BJ (cell line): ENCODE measurements around the gene STARD3. TPM values are rescaled to one million over a fixed set of nuclear protein-coding genes. Genes with fewer than 3 reads are reported as not detected.

Experiments used
- CTCF ChIA-PET: fragments of 350-600 bp; formaldehyde crosslinking; extraction: SDS; loops from one replicate; lab custom pipeline; 2021; ENCODE audit warnings: antibody characterized with exemption, inconsistent platforms; lab: Yijun Ruan, JAX
- POLR2A ChIA-PET: fragments of 300-600 bp; sonication (Branson Sonifier 250); formaldehyde crosslinking; extraction: SDS; loops from one replicate; lab custom pipeline; 2021; ENCODE audit warnings: antibody characterized with exemption; lab: Charles Lee
- DNase-seq: peaks from one replicate; pipeline ENCODE4 v3.0.0-alpha.2; 2011; ENCODE audit warnings: low read depth
- H3K27me3 ChIP-seq: 2 replicates; pipeline ENCODE4 v1.6.0; 2011; ENCODE audit warnings: low read length; ENCODE audit not compliant: control insufficient read depth, insufficient read depth
- H3K36me3 ChIP-seq: 2 replicates; pipeline ENCODE4 v1.5.1; 2011; ENCODE audit warnings: low read length; ENCODE audit not compliant: control insufficient read depth, insufficient read depth
- H3K4me3 ChIP-seq: 2 replicates; pipeline ENCODE4 v1.5.1; 2011; ENCODE audit warnings: low read depth, mild to moderate bottlenecking, control low read depth, low read length
- polyA plus RNA-seq: library from polyadenylated mRNA; depleted of rRNA; stranded (reverse); fragments of >200 nt; gene quantifications from 2 replicates; pipeline ENCODE4 v1.2.3, GENCODE V29; 2011
- TF ChIP-seq, protein P1 (sequence below): IDR thresholded peaks from 2 replicates; pipeline ENCODE4 v1.5.1; 2011; ENCODE audit warnings: low read depth, mild to moderate bottlenecking, control low read depth, inconsistent platforms, low read length, moderate library complexity; ENCODE audit not compliant: insufficient read depth

Gene STARD3
- polyA plus RNA-seq, 1 experiment: 93.8 TPM

DNA sequence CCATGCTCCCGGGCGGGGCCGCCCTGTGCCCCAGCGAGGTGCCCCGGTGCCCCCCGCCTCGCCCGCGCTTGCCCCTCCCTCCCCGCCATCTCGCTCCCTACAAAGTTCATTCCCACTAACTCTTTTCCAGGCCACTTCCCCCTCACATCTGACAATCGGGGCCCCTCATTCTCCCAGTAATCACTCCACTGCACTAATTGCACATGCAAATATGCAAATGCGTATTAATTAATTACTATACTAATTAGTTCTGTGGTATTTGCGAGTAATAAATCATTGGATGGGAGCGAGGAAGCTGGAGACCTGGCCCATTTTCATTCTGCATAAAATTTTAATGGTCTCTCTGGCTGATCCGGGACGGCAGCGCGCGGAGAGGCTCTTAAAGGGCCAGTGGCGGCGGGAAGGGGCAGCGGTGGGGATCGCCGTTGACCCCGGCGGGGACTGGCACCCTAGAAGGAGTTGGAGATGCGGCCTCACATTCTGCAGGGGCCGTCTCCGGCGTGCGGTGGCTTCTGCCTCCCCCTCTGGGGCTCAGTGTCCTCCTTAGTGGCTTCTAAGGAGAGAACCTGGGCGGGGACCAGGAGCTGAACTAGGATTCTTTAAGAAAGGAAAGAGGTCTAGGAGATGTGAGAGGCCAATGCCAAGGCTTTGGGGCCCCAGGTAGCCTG, 18.6 kb upstream of the STARD3 start:
- ChIA-PET POLR2A (no interaction called here), CTCF (interaction anchor here (1.0 to 8.7 kb wide), 6 partner anchors 8 to 77 kb away, joined by 3 to 193 read pairs (median 132); partner anchors contain the start of genes PNMT, STARD3 and TCAP)
- TF ChIP-seq, protein P1, sequence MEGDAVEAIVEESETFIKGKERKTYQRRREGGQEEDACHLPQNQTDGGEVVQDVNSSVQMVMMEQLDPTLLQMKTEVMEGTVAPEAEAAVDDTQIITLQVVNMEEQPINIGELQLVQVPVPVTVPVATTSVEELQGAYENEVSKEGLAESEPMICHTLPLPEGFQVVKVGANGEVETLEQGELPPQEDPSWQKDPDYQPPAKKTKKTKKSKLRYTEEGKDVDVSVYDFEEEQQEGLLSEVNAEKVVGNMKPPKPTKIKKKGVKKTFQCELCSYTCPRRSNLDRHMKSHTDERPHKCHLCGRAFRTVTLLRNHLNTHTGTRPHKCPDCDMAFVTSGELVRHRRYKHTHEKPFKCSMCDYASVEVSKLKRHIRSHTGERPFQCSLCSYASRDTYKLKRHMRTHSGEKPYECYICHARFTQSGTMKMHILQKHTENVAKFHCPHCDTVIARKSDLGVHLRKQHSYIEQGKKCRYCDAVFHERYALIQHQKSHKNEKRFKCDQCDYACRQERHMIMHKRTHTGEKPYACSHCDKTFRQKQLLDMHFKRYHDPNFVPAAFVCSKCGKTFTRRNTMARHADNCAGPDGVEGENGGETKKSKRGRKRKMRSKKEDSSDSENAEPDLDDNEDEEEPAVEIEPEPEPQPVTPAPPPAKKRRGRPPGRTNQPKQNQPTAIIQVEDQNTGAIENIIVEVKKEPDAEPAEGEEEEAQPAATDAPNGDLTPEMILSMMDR: no peak
- H3K27me3 ChIP-seq: peaks cover 18% of the 10 kb centered on the region
- DNase-seq: no peak
- H3K36me3 ChIP-seq: no peaks in the 10 kb centered on the region
- peak overlapping the region; percentile 49 for H3K4me3 ChIP-seq

DNA sequence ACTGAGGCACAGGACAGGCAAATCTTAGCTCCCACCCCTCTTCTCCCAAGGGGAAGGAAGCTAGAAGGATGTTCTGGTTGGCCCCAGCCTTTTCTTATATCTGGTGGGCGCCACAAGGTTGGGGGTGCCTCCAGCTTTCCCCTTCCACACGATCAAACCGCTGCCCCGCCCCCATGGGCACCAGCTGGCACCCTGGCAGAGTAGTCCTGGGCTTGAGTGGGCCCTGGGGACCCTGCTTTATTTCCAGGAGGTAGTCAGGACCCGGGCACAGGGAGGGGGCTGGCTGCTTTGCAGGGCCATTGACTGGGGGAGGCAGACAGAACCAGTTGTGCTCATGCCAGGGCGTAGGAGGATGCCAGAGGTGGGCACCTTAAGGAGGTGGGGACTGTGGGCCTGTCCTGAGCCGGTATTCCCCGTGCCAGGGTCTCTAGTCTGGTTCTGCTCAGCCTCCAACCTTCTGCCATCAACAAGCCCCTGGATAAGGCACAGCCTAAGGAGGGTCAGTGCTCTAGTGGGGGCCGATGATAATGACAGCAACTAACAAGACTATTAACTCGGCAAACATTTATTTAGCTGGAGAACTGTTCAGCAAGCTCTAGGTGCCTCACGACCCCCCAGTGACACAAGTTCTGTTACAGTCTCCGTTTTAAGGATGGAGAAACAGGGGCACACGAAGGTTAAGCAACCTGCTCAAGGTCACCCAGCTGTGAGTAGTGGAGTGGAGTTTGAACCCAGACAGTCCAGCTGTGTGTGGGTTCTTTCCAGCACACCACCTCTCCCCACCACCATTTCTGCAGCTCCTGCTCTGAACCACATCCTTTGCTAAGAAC, 17.8 kb upstream of the STARD3 start:
- DNase-seq: no peak
- Histone ChIP-seq H3K36me3 (no peaks in the 10 kb centered on the region), H3K4me3 (no peak overlapping the region), H3K27me3 (peaks cover 17% of the 10 kb centered on the region)
- ChIA-PET CTCF (interaction anchor here (0.9 to 8.7 kb wide), 8 partner anchors 9 to 136 kb away, joined by 3 to 193 read pairs (median 56); partner anchors contain the start of genes PNMT, STARD3 and TCAP), POLR2A (no interaction called here)
- TF ChIP-seq, protein P1: no peak

DNA sequence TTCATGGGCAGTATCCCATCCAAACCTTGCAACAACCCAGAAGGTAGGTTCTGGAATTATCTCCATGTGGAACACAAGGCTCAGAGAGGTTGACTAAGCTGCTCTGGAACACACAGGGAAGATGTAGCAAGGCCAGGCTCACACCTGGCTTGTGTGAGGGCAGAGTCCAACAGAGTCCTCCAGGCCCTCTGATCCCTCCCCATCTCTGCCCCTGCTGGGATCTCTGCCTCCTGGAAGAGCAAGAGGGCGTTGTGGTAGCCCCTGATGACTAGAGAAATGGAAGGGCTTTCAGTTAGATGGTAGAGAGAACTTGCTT, 17.2 kb upstream of the STARD3 start:
- TF ChIP-seq, protein P1: no peak
- DNase-seq: no peak
- POLR2A ChIA-PET: no interaction called here
- Histone ChIP-seq H3K36me3 (no peaks in the 10 kb centered on the region), H3K27me3 (peaks cover 17% of the 10 kb centered on the region), H3K4me3 (no peak overlapping the region)
- CTCF ChIA-PET: interaction anchor here (0.9 to 8.7 kb wide), 6 partner anchors 9 to 136 kb away, joined by 3 to 193 read pairs (median 132); partner anchors contain the start of genes PNMT, STARD3 and TCAP

DNA sequence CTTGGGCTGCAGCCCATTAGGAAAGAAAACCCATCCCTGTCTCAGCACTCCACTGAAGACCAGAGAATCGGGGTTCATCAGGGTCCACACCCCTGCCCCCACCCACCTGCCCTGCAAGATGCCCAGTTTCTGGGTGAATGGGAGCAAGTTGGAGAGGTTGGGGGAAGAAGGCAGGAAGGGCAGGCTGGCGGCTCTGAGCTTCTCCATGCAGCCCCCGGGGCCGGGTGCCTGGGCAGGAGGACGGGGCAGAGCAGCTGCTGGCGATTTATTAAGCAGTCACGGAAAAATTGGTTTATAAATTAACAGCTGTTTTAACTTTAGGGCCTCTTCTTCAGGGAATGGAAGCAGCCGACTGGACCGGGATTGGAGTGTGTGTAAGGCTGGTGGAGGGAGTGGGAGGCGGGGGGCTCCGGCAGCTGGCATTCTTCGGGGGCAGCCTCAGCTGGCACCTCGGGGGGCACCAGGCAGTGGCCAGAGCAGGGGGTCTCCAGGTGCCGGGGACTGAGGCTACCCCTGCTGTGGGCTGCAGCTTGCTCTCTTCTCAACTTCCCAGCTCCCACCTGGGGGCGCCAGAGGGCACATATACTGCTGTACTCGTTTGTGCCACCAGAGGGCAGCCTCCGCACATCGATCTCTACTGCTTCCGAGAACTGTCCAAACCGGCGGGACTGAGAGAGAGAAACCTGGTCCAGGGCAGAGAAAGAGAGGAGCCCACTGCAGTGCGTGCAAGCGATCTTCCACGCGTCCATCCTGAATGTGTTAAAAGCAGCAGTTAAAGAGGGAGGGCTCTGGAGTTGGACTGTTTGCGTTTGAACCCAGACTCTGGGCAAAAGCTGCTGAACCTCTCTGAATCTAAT, 15.2 kb upstream of the STARD3 start:
- no peak for DNase-seq
- ChIA-PET CTCF (interaction anchor here (0.6 to 8.7 kb wide), 62 partner anchors 9 to 415 kb away, joined by 3 to 193 read pairs (median 4); partner anchors contain the start of genes ERBB2, MIEN1, PGAP3 and PNMT), POLR2A (no interaction called here)
- Histone ChIP-seq H3K4me3 (no peak overlapping the region), H3K27me3 (peaks cover 22% of the 10 kb centered on the region), H3K36me3 (no peaks in the 10 kb centered on the region; the same call in 1 of the 2 replicates)
- TF ChIP-seq, protein P1: peak; percentile 100
